Superior temporal gyrus (tissue), 1 donor: ENCODE results near the gene CYTH3.

Source experiments
- DNase-seq: peaks from one replicate; pipeline ENCODE4 v3.0.0-alpha.2; 2016; ENCODE audit errors: extremely low spot score

The CYTH3 gene

DNA sequence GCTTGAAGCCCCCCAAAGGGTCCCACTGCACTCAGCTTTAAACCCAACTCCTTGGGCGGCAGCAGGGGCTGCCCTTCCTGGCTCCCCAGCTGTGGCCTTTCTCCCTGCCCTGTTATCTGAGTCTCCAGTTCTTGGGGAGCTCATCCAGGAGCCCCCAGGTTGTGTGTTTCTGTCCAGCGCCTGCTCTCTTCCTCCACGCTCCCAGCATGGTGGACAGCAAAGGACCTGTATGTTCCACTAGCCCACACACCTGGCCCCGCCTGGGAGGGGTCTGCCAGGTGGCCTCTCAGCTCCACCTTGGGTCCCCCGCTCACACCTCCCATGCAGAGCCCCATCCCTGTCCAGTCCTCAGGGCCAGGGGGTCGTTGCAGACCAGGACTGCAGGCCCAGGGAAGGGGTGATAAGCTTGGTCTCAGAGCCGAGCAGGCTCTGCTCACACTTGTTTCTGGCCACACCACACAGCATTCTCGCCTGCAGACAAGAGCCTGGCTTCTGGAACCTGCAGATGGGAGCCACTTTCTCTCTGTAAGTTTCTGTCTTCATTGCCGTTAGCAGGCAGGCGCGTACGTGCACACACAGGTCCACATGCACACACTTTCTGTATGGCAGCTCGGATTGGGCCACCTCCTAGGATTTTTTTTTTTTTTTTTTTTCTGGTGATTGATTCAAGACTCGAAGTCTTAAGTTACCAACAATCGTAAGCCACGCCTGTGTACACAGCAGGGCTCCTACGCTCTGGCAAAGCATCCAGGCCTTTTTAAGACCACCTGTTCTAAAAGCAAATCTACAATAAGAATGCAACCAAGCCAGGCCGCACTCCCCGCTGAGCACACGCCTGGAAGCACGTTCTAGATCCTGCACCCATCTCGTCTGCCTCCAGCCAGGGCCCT, 104.6 kb downstream of the CYTH3 start:
- DNase-seq: no peak

DNA sequence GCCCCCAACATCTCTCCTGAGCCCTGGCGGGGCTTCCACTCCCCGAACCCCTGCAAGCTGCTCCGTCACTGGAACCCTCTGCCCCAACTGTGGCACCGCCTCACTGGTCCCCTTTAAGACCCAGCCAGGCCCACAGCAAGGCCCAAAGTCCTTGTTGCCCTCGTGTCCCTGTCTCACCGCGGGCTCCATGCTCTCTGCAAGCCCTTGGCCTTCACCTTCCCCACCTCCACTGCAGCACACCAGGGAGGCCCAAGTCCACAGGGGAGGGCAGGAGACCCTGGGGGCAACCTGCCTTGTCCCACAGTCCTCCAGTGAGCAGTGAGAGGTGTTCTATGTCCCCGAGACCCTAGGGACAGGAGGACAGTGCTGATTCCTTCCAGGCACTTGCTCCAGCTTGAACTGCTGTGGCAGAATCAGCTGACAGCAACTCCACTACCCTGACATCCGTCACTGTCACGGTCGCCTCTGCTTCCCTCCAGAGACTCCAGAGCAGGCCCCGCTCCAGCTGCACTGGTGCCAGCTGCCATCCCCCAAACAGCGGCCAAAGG, 105.3 kb downstream of the CYTH3 start:
- no peak for DNase-seq

DNA sequence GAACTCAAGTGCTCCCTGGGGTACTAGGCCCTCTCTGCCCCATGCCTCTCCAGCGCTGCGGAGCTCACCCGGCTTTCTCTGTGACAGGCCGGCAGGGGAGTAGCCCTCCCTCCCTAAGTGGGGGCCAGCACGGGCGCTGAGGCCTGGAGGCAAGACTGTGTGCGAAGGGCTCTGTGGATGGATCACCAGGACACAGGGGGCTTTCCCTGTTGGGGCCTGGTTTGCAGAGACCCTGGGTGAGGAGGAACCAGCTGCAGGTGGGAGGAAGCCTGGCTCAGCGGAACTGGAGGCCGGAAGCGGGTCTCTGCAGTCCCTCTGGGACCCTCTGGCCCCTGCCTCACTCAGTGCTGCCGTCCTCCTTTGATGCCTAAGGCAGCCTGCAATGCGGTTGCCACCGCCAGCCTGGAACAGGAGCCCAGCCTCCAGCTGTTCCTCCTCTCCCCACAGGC, 106.0 kb downstream of the CYTH3 start:
- no peak for DNase-seq

DNA sequence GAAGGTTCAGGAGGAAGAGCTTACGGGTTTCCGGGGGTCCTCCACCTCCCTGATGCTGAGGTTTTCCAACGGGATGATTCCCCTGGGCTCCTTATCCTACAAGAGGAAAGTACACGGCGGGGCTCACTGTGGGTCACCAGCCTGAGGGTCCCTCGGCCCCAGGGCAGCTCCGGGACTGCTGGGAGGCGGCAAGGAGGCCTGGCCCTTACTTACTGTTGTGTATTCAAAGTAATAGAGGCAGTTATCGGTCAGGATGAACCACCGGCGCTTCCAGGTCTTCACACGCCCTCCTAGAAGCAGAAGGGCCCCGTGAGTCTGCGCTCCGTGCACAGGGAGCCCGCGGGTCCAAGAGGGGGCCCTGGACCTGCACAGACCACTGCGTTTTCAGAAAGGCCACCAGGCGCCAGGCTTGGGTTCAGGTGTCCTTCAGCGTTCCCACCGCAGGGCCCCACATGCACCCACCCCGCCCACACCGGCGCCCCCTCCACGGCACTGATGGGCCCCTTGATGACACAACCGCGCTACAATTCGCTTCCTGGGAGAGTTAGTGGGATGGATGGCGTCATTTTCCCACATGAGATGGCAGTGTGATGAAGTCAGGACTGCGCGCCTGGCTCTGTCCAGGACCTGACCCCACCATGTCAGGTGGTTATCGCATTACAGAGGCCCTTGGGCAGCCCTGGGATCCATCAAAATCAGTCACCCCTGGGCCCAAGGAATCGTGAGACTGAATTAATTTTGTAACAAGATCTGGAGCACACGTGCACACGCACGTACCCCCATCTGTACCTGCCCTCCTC, 106.7 kb downstream of the CYTH3 start:
- DNase-seq: no peak

DNA sequence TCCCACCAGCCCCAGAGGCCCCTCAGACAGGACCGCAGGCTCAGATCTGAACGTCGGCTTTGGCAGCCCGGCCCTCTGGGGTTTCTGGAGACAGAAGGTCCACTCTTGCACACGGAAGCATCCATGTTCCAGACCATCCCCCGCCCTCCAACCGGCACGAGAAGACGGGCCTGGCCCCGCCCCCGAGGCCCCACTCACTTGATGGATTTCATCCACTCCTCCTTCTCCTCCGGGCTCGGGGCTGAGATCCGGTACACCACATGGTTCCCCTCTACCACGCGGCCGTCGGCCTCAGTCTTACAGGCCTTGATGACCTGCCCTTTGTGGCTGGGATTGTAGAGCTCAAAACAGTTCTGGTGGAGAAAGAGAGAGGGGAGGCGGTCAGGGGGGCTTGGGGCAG, 107.3 kb downstream of the CYTH3 start:
- no peak for DNase-seq

DNA sequence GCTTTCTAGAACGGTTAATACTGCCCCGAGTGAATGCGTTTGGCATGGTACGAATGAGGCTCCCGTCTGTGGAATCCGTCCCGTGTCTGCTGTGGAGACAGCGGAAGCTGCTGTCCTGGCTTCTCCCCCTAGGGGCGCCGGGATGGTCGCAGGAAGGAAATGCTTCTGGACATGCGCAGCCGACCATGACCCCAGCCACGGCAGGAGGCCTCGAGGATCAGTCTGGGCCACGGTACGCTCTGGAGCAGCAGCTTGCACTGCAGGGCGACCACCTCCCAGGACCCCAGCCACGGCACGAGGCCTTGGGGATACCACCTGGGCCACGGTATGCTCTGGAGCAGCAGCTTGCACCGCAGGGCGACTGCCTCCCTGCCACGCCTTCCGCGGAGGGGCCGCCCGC, 107.9 kb downstream of the CYTH3 start:
- DNase-seq: no peak

DNA sequence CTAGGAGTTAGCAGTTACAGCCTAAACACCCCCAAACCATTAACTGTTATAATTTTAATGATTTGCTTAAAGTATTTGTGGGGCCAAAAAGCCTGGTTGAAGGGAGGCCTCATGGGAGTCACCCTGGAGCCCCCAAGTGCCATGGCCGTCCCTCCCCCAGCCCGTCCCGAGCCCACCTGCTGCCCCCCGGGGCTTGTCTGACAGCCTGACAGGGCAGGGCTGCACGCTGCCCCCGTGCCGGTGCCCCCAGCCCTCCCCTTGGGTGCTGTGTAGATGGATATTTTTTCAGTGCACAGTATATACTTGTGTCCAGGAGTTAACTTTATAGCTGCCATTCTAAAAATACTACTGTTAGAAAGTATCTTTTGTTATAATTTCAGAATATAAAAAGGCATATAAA, 108.4 kb downstream of the CYTH3 start:
- no peak for DNase-seq

DNA sequence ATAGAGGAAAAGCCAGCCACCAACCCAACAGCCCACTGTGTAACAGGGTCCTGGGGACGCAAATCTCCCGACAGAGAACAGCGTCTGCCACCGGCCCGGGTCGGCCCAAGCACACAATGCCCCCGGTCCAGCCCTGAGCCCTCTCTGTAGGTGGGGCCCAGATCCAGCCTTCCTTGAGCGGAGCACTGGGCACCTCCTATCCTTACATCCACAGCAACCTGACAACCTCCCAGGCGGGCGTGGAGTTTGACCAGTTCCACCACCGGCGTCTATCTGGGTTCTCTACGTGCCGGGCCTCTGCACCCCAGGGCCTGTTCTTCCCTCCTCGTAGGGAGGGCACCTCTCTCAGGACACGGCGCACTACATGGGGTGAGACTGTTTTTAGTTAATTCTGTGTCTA, 109.0 kb downstream of the CYTH3 start:
- no peak for DNase-seq

DNA sequence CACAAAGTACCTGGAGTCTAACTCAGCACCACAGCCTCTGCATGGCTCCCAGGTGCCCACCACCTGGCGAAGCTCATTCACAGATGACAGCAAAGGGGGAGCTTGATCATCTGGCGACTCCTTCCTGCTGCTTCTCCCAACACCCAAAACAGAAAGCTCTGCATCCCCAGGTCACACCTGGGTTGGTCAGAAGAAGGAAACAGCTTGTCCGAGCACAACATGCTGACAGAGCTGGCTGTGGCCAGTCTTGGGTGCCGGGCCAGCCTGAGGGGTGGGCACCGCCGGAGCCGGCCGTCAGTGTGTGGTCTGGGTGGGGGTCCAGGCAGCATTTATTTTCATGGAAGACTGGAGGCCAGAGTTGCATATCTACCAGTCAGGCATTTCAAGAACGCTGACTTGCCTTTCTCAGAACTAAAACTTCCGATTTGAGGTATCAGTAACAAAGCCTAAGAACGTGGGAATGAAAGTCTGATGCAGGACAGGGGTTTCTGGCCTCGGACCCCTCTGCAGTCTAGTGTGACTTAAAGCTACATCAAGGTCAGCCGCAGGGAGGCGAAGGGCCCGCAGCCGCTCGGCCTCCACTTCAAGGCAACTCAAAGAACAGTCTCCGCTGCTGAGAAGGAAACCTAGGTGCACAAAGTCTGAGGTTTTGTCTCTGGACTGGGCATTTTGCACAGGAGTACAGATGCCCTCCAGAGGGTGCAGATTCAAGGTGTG, 109.6 kb downstream of the CYTH3 start:
- no peak for DNase-seq

DNA sequence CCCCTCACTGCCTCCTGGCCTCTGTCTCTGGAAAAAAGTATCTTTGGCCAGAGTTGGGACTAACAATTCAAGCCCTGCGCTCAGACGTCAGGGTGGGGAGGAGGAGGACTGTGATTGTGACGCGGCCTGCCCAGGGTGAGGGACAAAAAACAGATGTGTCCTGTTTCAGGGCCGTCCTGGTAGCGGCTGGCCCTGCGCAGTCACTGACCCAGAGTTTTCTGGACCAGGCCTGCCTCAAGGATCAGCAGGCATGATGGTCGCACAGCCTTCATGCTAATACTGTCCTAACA, 110.1 kb downstream of the CYTH3 start:
- DNase-seq: no peak

DNA sequence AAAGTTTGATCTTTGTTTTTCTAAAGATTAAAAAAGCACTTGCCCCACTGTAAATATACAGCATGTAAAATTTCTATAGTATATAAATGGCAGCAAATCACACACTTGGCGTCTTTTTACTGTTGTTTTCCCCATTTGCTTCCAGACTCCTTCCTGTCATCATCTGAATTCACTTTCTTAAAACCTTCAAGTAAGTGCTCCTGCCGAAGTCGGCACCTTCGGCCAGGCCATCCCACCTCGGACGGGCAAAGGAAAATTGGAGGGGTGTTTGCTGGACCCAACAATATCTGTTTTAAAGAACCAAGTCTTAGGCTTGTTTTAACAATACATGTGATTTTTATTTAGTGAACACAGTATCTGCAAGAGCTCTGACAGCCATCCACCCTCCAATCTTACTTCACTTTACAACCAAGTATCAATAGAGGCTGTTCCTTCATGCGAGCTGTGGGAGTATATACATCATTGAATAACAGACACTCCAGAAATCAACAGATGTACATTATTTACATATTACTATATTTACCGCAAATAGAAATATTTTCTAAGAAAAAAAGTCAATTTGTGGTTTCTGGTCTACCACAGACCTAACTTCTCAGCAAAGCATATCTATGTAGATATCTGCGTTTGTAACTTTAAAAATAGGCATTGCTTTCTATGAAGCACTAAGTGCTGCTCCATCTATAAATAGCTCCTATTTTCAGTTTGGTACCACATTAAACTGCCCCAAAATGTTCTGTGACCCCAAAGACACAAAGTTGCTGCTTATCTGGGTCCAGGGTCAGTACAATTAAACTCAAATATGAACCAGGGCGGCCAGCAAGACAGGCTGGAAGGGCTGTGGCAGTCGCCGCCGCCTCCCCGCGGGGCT, 110.7 kb downstream of the CYTH3 start:
- no peak for DNase-seq

DNA sequence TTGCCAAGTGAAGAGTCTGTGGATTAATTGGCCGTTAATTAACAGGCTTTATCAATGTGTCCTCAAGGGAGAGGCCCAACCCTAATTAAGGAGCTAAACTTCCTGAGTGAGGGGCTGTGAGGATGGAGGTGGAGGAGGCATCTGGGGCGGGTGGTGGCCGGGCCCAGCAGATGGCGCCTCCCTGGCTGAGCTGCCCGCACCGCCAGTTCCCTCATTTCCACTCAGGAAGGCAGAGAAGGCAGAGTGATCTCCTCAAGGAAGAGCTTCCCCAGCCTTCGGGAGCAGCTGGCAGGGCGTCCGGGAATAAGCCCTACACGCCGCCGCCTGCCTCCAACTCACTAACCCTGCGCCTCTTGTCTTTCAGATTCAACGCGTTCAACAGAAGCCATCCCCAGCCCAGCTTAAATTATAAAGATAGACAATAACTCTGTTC, 112.2 kb downstream of the CYTH3 start:
- peak; percentile 72 for DNase-seq

DNA sequence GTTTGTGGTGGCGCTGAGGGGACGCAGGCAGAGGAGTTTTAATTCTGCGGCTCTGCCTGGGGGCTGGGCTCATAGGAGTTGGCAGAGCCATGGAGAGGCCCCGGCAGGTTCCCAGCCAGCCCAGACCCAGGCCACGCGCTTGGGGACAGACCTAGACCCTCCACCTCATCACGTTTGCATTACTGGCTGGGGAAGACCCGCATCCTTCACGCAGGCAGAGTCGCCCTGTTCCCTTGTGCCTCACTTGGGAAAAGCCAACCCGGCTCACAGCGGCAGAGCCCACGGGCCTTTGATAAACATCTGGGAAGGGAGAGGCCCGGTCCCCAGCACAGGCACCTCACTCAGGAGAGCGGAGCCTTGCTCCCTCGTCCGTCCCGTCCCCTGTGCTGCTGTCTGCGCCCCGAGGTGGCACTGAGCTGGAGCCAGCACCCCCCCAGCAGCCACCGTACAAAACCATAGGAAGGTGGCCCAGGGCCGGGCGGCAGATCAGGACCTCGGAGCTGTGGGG, 112.8 kb downstream of the CYTH3 start:
- no peak for DNase-seq

DNA sequence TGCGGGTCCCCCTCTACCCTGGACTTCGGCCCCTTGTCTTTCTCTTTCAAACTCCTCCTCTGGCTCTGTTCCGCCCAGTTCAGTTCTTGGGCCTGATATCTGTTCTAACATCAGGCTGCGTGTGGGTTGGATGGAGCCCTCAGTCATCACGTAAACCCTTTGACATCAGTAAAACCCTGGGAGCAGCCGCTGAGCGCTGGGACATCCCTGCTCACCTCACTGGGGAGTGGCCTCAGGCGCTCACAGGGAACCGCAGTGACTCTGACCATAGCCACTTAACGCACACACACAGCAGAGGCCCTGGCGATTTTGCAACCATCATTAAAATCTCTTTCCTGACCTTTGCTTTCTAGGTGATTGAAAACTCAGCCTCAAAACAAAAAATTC, 113.3 kb downstream of the CYTH3 start:
- no peak for DNase-seq

DNA sequence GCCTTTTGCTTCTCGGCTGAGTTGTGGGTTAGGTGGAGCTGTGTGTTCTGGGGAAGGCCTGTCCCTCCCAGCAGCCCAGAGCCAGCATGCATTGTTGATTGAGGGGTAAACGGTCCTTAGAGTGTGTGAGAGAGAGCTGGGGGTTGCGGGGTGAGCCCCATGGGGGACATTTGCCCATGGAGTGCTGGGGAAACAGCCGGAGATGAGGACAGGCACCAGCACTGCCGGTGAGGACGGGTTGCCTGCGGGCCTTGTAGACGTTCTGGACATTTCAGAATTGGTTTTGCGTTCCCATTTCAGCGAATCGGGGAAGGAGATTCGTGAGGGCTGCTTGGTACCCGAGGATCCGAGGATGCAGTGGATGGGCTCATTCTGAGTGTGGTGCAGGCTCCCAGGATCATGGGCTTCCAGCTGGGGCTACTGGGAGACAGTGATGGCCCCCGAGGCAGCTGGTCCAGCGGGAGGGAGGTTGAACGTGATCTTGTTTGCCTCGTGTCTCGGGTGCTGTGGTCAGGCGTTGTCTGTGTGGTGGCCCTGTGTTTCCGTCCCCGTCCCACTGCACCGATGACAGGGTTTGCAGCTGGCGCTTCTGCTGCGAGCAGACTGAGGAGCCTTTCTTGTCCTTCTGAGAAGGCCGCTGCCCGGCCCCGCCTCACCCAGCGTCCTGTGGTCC, 113.9 kb downstream of the CYTH3 start:
- peak; percentile 38 for DNase-seq

DNA sequence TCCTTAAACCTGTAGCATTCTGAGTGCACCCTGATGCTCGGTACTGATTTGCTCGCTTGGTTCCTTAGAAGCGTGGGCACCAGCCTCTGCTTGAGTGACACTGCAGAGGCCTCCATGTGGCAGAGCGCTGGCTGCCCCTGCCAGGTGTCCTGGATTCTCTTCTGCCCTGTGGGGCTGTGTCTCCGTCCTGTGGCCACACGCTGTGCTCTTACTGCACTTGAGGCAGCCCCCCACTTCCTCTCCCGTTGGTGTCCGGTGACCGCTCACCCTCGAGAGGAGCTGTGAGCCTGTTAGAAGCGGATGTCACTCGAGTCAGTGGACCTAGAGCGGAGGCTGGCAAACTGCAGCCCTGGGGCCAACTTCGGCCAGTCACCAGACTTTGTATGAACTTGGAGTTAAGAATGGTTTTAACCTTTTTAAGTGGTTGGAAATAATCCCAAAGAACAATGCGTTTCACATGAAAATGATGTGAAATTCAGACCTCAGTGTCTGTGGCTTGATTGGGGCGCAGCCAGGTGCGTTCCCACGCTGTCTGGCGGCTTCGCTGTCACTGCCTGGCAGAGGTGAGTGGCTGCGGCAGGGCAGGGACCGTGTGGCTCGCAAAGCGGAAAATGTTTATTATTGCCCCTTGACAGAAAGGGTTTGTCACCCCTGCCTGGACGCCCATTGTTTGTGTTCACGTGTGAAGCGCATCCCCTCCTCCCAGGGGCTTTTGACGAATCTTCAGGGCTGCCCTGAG, 114.6 kb downstream of the CYTH3 start:
- no peak for DNase-seq

DNA sequence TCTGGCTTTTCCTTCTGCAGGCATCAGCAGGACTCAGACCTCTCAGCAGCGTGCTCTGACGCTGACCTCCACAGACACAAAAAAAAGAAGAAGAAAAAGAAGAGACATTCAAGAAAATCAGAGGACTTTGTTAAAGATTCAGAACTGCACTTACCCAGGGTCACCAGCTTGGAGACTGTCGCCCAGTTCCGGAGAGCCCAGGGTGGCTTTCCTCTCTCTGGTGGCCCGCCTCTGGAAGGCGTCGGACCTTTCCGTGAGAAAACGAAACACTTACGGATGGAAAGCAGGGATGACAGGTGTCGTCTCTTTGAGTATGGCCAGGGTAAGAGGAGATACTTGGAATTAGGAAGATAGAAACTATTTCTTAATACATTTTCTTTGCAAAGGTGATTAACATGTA, 115.7 kb downstream of the CYTH3 start:
- no peak for DNase-seq

DNA sequence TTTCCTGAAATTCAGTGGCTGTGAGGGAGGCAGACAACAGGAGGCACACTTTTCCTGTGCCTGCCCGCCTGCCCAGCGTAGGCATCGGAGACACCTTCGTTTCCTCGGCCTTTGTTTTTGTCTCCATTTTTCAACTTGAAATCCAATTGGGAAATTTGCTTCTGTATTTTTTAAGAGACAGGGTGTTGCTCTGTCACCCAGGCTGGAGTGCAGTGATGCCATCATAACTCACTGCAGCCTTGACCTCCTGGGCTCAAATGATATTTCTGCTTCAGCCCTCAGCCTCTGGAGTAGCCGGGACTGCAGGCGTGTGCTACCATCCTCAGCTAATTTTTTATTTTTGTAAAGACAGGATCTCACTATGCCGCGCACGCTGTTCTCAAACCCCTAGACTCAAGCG, 116.8 kb downstream of the CYTH3 start:
- no peak for DNase-seq

DNA sequence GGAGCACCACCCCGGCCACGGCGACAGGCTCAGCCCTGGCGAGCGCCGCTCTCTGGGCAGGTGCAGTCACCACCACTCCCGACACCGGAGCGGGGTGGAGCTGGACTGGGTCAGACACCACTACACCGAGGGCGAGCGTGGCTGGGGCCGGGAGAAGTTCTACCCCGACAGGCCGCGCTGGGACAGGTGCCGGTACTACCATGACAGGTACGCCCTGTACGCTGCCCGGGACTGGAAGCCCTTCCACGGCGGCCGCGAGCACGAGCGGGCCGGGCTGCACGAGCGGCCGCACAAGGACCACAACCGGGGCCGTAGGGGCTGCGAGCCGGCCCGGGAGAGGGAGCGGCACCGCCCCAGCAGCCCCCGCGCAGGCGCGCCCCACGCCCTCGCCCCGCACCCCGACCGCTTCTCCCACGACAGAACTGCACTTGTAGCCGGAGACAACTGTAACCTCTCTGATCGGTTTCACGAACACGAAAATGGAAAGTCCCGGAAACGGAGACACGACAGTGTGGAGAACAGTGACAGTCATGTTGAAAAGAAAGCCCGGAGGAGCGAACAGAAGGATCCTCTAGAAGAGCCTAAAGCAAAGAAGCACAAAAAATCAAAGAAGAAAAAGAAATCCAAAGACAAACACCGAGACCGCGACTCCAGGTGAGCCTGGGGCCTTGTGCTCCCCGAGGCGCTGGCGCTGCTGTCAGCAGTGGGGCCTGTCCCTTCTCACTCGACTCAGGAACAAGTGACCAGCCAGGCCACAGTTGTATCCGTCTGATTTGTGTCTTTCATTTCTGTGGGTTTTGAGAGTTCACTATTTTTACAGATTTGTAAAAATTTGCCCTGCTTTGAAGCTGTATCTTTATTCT, 117.7 kb downstream of the CYTH3 start:
- DNase-seq: no peak
